NB4 (cell line): Measurements from ENCODE around the gene IRF2BP1.

Experiments
- DNase-seq: peaks from one replicate; pipeline ENCODE4 v3.0.0; 2010; ENCODE audit warnings: low read depth
- H3K4me3 ChIP-seq: one replicate; pipeline ENCODE4 v1.5.1; 2011; ENCODE audit warnings: mild to moderate bottlenecking, low read depth, low read length, moderate library complexity
- MYC ChIP-seq: IDR thresholded peaks from 2 replicates; pipeline ENCODE4 v1.6.1; 2011; ENCODE audit warnings: low read depth, low read length
- POLR2A ChIP-seq: IDR thresholded peaks from 2 replicates; pipeline ENCODE4 v1.6.1; 2011; ENCODE audit warnings: mild to moderate bottlenecking; ENCODE audit not compliant: insufficient read length; ENCODE audit errors: extremely low read depth
- TF ChIP-seq, protein P1 (sequence below): IDR thresholded peaks from one replicate; pipeline ENCODE4 v1.5.1; 2012; ENCODE audit warnings: low read depth, low read length
- TF ChIP-seq, protein P2 (sequence below): IDR thresholded peaks from 2 replicates; pipeline ENCODE4 v1.6.1; 2011; ENCODE audit warnings: low read depth, low read length

IRF2BP1 gene

DNA sequence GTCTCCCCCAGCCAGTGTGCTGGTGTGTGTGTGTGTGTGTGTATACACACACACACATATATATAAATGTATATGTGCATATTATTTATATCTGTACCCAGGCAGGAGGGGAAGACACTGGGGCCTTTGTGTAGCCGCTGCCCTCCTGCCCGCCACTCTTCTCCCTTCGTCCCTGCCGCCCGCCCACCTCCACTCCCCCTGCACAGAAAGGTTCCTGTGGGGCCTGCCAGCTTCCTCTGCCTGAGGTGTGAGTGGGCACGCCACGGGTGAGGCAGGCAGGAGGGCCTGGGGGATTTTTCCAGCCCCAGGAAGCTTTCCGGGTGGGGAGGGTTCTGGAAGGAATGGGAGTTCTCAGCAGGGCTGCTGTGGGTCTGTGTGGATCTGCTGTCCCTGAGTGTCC is 6.9 kb downstream of the IRF2BP1 start:
- no peak for DNase-seq
- H3K4me3 ChIP-seq = no peak overlapping the region
- TF ChIP-seq, protein P1, sequence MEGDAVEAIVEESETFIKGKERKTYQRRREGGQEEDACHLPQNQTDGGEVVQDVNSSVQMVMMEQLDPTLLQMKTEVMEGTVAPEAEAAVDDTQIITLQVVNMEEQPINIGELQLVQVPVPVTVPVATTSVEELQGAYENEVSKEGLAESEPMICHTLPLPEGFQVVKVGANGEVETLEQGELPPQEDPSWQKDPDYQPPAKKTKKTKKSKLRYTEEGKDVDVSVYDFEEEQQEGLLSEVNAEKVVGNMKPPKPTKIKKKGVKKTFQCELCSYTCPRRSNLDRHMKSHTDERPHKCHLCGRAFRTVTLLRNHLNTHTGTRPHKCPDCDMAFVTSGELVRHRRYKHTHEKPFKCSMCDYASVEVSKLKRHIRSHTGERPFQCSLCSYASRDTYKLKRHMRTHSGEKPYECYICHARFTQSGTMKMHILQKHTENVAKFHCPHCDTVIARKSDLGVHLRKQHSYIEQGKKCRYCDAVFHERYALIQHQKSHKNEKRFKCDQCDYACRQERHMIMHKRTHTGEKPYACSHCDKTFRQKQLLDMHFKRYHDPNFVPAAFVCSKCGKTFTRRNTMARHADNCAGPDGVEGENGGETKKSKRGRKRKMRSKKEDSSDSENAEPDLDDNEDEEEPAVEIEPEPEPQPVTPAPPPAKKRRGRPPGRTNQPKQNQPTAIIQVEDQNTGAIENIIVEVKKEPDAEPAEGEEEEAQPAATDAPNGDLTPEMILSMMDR = no peak
- TF ChIP-seq POLR2A (no peak), MYC (no peak)
- TF ChIP-seq, protein P2, sequence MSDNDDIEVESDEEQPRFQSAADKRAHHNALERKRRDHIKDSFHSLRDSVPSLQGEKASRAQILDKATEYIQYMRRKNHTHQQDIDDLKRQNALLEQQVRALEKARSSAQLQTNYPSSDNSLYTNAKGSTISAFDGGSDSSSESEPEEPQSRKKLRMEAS = no peak

DNA sequence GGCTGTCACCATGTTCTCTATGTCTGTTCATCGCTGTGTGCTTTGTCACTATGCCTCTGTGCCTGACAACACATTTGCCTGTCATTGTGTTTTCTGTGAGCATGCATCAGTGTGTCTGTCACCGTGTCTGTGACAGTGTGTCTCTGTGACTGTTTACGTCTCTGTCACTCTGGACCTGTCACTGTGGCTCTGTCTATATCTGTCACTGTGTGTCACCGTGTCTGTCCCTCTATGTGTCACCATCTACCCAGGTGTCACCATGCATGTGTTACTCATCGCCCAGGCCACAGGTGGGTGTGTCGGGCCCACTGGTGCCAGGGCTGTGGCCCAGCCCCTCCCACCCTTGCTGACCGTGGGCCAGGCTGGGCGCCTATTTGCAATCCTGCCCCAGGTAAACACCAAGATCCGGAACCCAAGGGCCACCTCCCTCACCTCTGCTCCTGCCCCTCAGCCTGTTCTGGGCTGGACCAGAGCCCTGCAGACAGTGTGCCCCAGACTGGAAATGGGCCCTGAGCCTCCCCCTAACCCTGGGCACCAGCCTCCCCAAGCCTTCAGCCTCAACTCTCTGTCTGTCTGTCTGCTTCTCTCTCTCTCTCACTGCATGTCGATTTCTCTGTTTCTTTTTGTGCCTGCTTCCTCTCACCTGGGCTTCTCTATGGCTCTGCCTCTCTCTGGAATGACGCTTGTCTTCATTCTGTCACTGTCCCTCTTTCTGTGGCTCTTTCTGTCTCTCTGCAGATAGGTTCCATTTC is 7.7 kb downstream of the IRF2BP1 start:
- no peak for DNase-seq
- TF ChIP-seq, protein P2 = no peak
- 0 out of 2 replicates have a peak, but pooled peaks have one; percentile 27 for TF ChIP-seq MYC
- H3K4me3 ChIP-seq = no peak overlapping the region

DNA sequence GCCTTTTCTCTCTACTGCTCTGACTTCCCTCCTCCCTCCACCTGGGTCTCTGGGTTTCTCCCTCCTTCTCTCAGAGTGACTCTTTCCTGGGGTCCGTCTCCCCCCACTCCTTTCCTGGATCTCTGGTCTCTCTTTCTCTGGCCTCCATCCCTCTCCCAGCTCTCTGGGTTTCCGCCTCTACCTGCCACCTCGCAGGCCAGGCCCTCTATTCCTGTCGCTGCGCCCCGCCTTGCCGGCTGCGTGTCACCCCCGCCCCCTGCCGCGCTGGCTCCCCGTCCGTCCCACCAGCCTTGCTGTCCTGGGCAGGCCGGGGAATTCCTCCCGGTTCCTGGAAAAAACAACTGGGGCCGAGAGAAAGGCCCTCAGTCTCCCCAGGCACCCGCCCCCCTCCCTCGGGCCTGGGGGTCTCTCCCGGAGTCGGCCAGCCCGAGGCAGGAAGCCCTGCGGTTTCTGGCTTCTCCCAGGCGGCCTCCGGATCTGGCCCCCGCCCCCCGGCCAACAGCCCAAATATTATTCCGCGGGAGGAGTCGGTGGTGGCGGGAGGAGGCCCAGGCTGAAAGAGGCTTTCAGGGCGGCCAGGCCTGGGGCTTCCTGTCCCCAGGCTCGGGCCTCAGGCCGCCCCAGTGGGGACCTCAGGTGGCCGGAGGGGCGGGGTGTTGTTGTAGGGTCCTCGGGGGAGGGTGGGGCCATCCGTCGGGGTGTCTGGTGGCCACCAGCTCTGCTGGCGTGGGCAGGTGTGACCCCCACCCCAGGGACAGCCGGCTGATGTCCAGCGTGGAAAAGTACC is 9.3 kb downstream of the IRF2BP1 start:
- TF ChIP-seq MYC (no peak), POLR2A (peak; percentile 30)
- TF ChIP-seq, protein P1 = no peak
- TF ChIP-seq, protein P2 = 0 out of 2 replicates have a peak, but pooled peaks have one; percentile 24

DNA sequence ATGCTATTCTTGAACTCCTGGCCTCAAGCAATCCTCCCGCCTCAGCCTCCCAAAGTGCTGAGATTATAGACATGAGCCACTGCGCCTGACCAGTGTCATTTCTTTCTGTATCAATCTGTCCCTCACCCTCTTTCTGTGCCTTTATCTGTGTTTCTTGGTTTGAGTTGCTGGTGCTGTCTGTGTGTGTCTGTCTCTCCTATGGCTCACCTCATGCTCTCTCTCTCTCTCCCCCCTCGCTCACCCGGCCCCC is 9.9 kb downstream of the IRF2BP1 start:
- TF ChIP-seq, protein P1 = no peak
- TF ChIP-seq, protein P2 = peak; percentile 24
- peak; percentile 78 for DNase-seq
- peak overlapping the region; percentile 39 for H3K4me3 ChIP-seq

More for the DNA sequence above, 9.3 kb downstream of the IRF2BP1 start:
- peak overlapping the region; percentile 39 for H3K4me3 ChIP-seq
- peak; percentile 92 for DNase-seq

DNA sequence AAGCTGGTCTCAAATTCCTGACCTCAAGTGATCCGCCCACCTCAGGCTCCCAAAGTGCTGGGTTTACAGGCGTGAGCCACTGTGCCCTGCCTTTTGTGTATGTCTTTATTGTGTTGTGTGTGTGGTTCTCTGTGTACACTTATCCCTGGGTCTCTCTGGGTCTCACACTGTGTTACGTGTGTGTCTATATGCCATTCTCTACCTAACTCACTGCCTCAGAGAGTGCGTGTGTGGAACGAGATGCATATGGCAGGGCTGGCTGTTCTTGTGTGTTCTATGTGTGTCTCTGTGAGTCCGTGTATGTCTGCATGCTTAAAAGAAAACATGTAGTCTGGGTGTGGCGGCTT is 11.3 kb downstream of the IRF2BP1 start:
- peak; percentile 8 for DNase-seq
- TF ChIP-seq, protein P1 = no peak
- no peak for TF ChIP-seq POLR2A
- TF ChIP-seq, protein P2 = no peak
- no peak for TF ChIP-seq MYC
- no peak overlapping the region for H3K4me3 ChIP-seq

DNA sequence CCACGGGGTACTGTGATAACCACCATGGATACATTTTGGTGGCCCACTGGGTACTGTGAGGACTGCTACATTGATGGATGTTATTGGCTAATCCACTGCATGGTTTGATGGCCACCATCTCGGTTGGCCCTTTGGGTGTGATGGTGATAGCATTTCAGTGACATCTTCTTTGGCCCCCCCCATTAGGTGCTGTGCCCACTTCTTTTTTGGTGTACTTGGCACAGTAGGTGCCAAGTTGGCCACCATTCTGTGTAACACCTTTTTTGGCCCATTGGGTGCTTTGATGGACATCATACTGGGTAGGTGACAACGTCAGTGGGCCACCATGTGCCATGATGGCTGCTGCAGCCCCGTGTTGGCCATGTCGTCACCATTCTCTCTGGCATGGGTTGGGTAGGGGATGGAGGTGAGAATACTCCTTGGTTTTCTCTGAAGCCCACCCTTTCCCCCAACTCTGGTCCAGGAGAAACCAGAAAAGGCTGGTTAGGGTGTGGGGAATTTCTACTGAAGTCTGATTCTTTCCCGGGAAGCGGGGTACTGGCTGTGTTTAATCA is 12.6 kb downstream of the IRF2BP1 start:
- TF ChIP-seq, protein P2 = no peak
- TF ChIP-seq, protein P1 = no peak
- TF ChIP-seq POLR2A (no peak), MYC (no peak)
- no peak for DNase-seq
- H3K4me3 ChIP-seq = no peak overlapping the region
